ENCODE data around the gene HSBP1. TPM values are rescaled to one million over a fixed set of nuclear protein-coding genes. Genes with fewer than 3 reads are reported as not detected.

Gene HSBP1
- polyA plus RNA-seq, 10 donors = 110 to 141 (median 123) TPM

Other genes with a start within 250 kb of the HSBP1 start
- gene MLYCD, start 91.1 kb downstream of the HSBP1 start, polyA plus RNA-seq (ENCODE audit: insufficient read length in 10 of 10) = 1 to 10 TPM; 3.0 to 5.2 (median 3.9) TPM
- gene OSGIN1, start 145.3 kb downstream of the HSBP1 start, polyA plus RNA-seq (ENCODE audit: insufficient read length in 10 of 10) = 1 to 10 TPM in 1 of 10 donors, under 1 TPM in 9; 0.14 to 1.1 (median 0.47) TPM
- 1 to 10 TPM in 1 of 10 donors, under 1 TPM in 9; 0.39 to 1.0 (median 0.82) TPM for gene NECAB2, start 160.3 kb downstream of the HSBP1 start, polyA plus RNA-seq (ENCODE audit: insufficient read length in 10 of 10)
- gene SLC38A8, start 234.8 kb downstream of the HSBP1 start, polyA plus RNA-seq (ENCODE audit: insufficient read length in 10 of 10) = not detected